ENCODE data around the gene MRPS7. TPM values are rescaled to one million over a fixed set of nuclear protein-coding genes. Genes with fewer than 3 reads are reported as not detected.

Gene MRPS7
- total RNA-seq, 1 experiment from 2014 or later: 94.7 TPM

- TF ChIP-seq, protein P1, sequence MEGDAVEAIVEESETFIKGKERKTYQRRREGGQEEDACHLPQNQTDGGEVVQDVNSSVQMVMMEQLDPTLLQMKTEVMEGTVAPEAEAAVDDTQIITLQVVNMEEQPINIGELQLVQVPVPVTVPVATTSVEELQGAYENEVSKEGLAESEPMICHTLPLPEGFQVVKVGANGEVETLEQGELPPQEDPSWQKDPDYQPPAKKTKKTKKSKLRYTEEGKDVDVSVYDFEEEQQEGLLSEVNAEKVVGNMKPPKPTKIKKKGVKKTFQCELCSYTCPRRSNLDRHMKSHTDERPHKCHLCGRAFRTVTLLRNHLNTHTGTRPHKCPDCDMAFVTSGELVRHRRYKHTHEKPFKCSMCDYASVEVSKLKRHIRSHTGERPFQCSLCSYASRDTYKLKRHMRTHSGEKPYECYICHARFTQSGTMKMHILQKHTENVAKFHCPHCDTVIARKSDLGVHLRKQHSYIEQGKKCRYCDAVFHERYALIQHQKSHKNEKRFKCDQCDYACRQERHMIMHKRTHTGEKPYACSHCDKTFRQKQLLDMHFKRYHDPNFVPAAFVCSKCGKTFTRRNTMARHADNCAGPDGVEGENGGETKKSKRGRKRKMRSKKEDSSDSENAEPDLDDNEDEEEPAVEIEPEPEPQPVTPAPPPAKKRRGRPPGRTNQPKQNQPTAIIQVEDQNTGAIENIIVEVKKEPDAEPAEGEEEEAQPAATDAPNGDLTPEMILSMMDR (IDR thresholded peaks at IDR 0.05): peak; percentile 66
- no peak for TF ChIP-seq ZBTB43 (CRISPR knock-in tag; IDR thresholded peaks at IDR 0.05)
- TF ChIP-seq, protein P2, sequence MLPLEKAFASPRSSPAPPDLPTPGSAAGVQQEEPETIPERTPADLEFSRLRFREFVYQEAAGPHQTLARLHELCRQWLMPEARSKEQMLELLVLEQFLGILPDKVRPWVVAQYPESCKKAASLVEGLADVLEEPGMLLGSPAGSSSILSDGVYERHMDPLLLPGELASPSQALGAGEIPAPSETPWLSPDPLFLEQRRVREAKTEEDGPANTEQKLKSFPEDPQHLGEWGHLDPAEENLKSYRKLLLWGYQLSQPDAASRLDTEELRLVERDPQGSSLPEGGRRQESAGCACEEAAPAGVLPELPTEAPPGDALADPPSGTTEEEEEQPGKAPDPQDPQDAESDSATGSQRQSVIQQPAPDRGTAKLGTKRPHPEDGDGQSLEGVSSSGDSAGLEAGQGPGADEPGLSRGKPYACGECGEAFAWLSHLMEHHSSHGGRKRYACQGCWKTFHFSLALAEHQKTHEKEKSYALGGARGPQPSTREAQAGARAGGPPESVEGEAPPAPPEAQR (CRISPR knock-in tag; IDR thresholded peaks at IDR 0.05): no peak
- H3K27ac Mint-ChIP-seq: peak overlapping the region; percentile 99
- peak; percentile 68 for ATAC-seq
- peaks cover 56% of the 10 kb centered on the region for H3K36me3 Mint-ChIP-seq
- CTCF ChIA-PET: interaction anchor here (0.5 to 3.8 kb wide), 11 partner anchors 9 to 226 kb away, joined by 3 to 155 read pairs (median 39); partner anchors contain the start of genes GGA3, MIF4GD, MRPL58 and MRPS7
- no peaks in the 10 kb centered on the region for H3K27me3 Mint-ChIP-seq (ENCODE audit: low read depth)
- POLR2A ChIA-PET: interaction anchor here (0.6 to 0.7 kb wide), 2 partner anchors 67 to 176 kb away, joined by 3 to 5 read pairs; no protein-coding TSS in a partner anchor
- no peaks in the 10 kb centered on the region for H3K9me3 Mint-ChIP-seq
- peaks cover 6% of the 10 kb centered on the region for H3K4me1 Mint-ChIP-seq
- no peak overlapping the region for H3K4me3 Mint-ChIP-seq
- DNase-seq (ENCODE audit: low spot score): peak; percentile 60
Observed at GRCh38 chr17:75238684-75239191, 22.9 kb upstream of the MRPS7 start.

DNA sequence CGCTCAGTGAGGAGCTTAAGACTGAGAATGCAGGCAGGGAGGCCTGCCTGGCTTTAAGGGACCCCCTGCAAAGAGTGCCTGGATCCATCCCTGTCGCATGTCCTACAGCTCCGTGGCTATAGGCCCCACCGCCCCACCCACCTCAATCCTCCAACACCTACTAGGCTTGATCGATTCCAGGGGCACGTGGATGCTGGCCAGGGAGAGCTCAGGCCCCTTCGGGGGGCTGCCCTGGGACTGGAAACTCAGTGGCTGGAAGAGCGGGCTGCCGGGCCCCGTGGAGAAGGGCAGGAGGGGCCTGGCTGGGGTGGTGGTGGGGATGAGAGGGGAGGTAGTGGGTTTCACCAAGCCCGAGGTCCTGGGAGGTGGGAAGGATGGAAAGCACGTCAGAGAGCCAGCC, 22.5 kb upstream of the MRPS7 start:
- ATAC-seq: no peak
- ChIA-PET POLR2A (interaction anchor here (0.7 to 1.1 kb wide), 2 partner anchors 31 to 176 kb away, joined by 3 read pairs; no protein-coding TSS in a partner anchor), CTCF (interaction anchor here (0.5 to 3.8 kb wide), 17 partner anchors 9 to 248 kb away, joined by 3 to 155 read pairs (median 11); partner anchors contain the start of genes GGA3, MIF4GD, MRPL58 and MRPS7)
- TF ChIP-seq CREM (CRISPR knock-in tag; IDR thresholded peaks at IDR 0.05) (no peak), MAX (CRISPR knock-in tag; IDR thresholded peaks at IDR 0.05) (0 out of 2 replicates have a peak, but pooled peaks have one; percentile 3)
- H3K4me1 Mint-ChIP-seq: peaks cover 6% of the 10 kb centered on the region
- no peak for DNase-seq (ENCODE audit: low spot score)
- no peaks in the 10 kb centered on the region for H3K9me3 Mint-ChIP-seq
- H3K27me3 Mint-ChIP-seq (ENCODE audit: low read depth): no peaks in the 10 kb centered on the region
- H3K36me3 Mint-ChIP-seq: peaks cover 57% of the 10 kb centered on the region
- no peak overlapping the region for H3K4me3 Mint-ChIP-seq
- peak overlapping the region; percentile 99; the same call in 1 of the 2 replicates for H3K27ac Mint-ChIP-seq

DNA sequence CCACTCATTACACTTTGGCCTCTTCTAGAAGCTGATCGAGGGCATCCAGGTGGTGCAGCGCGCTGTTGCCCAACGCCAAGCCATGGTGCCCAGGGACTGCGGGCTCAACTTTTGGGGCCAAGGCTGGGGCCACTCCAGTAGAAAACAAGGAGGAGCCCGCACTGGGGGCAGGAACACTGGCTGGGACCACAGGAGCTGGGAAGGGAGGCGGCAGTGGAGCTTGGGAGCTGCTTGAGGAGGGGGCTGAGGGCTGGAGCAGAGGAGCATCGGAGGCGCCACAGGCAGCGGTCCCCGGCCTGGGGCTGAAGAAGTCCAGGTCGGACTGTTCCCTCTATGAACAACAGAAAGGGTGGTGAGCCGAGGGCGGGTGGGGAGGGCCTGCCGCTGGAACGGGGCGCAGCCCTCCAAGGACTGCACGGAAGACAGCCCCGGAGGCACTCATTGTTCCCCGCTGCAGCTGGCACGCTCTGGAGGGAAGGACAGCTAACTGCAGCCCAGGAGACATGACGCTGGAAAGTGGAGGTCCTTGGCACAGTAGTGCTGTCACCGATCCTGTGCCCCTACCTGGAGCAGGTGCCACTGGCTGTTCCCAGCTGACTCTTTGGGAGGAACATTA, 21.8 kb upstream of the MRPS7 start:
- Mint-ChIP-seq H3K4me3 (no peak overlapping the region), H3K4me1 (peaks cover 6% of the 10 kb centered on the region), H3K27ac (peak overlapping the region; percentile 87), H3K36me3 (peaks cover 54% of the 10 kb centered on the region), H3K9me3 (no peaks in the 10 kb centered on the region), H3K27me3 (ENCODE audit: low read depth) (no peaks in the 10 kb centered on the region)
- ChIA-PET POLR2A (interaction anchor here (0.5 to 1.1 kb wide), 10 partner anchors 10 to 766 kb away, joined by 3 to 8 read pairs (median 4); partner anchors contain the start of genes GGA3, MRPS7, NUP85 and SLC25A19), CTCF (interaction anchor here (0.5 to 3.8 kb wide), 98 partner anchors 10 to 540 kb away, joined by 3 to 155 read pairs (median 5); partner anchors contain the start of genes ARMC7, ATP5PD, FDXR and GGA3)
- no peak for TF ChIP-seq NR1H2 (CRISPR knock-in tag; IDR thresholded peaks at IDR 0.05)
- TF ChIP-seq ZNF317 (CRISPR knock-in tag; IDR thresholded peaks at IDR 0.05; ENCODE audit: borderline replicate concordance, low read depth): peak; percentile 67
- DNase-seq (ENCODE audit: low spot score) (no peak), ATAC-seq (no peak)

DNA sequence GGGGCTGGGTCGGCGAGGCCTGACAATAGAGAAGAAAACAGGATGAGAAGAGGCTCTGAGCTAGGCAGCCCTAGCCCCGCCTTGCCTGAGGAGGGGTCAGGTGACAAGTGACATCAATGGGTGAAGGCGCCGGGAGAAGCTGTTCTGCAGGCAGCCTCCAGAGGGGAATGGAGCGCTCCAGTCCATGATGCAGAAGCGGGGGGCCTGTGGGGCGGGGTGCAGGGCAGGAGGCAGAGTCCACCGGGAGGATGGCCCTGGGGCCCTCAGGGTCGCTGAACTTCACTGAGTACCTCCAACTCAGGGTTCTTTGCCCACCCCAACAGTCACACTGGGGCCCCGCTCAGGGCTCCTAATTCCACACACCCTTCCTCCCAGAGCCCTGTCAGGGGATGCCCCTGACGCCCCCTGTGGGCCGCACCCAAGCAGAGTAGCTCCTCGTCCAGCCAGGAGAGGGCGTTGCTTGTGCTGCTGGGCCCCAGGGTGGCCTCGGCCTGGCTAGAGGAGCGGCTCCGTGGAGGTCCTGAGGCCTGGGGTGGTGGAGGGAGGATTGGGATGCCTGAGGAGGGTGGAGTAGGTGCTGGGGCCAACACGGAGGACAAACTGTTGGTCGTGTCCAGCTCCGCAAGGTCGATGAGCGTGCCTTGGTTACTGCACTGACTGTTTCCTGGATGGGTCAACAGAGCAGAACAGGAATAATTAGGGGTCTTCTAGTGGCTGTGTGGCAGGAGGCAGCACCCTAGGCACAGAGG, 21.1 kb upstream of the MRPS7 start:
- ChIA-PET CTCF (interaction anchor here (0.5 to 3.8 kb wide), 99 partner anchors 9 to 974 kb away, joined by 3 to 155 read pairs (median 5); partner anchors contain the start of genes ARMC7, ATP5PD, FDXR and GGA3), POLR2A (interaction anchor here (0.5 to 1.1 kb wide), 9 partner anchors 9 to 280 kb away, joined by 3 to 8 read pairs (median 4); partner anchors contain the start of genes GGA3, MRPS7, NUP85 and SLC25A19)
- no peaks in the 10 kb centered on the region for H3K27me3 Mint-ChIP-seq (ENCODE audit: low read depth)
- H3K27ac Mint-ChIP-seq: peak overlapping the region; percentile 87
- peaks cover 6% of the 10 kb centered on the region for H3K4me1 Mint-ChIP-seq
- DNase-seq (ENCODE audit: low spot score) (peak; percentile 82), ATAC-seq (peak; percentile 88)
- peaks cover 51% of the 10 kb centered on the region for H3K36me3 Mint-ChIP-seq
- no peaks in the 10 kb centered on the region for H3K9me3 Mint-ChIP-seq
- no peak overlapping the region for H3K4me3 Mint-ChIP-seq
- no peak for TF ChIP-seq OVOL2 (CRISPR knock-in tag; IDR thresholded peaks at IDR 0.05; ENCODE audit: borderline replicate concordance)
- no peak for TF ChIP-seq NFYB (CRISPR knock-in tag; conservative IDR thresholded peaks at IDR 0.05; ENCODE audit: low read depth)
- TF ChIP-seq RELA (CRISPR knock-in tag; IDR thresholded peaks at IDR 0.05; ENCODE audit: borderline replicate concordance): no peak
- TF ChIP-seq IRF2 (CRISPR knock-in tag; IDR thresholded peaks at IDR 0.05; ENCODE audit: borderline replicate concordance, low read depth): no peak
- TF ChIP-seq SMAD4 (CRISPR knock-in tag; IDR thresholded peaks at IDR 0.05): no peak
- TF ChIP-seq, protein P3, sequence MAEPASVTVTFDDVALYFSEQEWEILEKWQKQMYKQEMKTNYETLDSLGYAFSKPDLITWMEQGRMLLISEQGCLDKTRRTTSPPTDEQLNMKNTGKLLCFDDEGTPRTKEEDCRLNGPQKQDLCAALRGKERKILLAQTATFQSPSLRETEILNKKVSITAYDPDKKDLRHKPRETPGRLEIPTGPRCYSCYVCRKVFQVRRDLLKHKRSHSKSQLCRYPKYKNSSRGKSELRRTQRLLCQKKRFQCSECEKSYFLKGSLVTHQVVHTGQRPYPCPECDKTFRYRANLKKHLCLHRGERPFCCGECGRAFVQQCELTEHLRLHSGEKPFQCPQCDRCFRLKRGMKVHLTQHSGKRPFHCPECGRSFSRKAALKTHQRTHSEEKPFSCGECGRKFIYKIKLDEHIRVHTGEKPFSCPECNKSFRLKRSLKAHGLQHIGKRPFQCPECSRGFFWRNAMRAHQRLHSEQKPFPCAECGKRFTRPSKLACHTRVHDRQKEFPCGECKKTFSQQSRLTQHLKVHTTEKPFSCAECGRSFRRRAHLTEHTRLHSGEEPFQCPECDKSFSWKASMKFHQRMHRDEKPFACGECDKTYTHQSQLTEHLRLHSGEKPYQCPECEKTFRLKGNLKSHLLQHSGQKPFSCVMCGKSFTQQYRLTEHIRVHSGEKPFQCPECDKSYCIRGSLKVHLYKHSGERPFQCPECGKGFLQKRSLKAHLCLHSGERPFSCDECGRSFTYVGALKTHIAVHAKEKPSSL (CRISPR knock-in tag; conservative IDR thresholded peaks at IDR 0.05): no peak
- peak; percentile 36; the same call in 1 of the 2 replicates for TF ChIP-seq FOXP1 (CRISPR knock-in tag; IDR thresholded peaks at IDR 0.05; ENCODE audit: borderline replicate concordance)
- TF ChIP-seq FOXP4 (CRISPR knock-in tag; IDR thresholded peaks at IDR 0.05): no peak
